ENCODE data around the gene PQBP1. TPM values are rescaled to one million over a fixed set of nuclear protein-coding genes. Genes with fewer than 3 reads are reported as not detected.
A peak's percentile ranks its signal among the peaks of the same experiment; 100 is the strongest.

Gene PQBP1
- total RNA-seq, 1 experiment from 2014 or later: 110 TPM

DNA sequence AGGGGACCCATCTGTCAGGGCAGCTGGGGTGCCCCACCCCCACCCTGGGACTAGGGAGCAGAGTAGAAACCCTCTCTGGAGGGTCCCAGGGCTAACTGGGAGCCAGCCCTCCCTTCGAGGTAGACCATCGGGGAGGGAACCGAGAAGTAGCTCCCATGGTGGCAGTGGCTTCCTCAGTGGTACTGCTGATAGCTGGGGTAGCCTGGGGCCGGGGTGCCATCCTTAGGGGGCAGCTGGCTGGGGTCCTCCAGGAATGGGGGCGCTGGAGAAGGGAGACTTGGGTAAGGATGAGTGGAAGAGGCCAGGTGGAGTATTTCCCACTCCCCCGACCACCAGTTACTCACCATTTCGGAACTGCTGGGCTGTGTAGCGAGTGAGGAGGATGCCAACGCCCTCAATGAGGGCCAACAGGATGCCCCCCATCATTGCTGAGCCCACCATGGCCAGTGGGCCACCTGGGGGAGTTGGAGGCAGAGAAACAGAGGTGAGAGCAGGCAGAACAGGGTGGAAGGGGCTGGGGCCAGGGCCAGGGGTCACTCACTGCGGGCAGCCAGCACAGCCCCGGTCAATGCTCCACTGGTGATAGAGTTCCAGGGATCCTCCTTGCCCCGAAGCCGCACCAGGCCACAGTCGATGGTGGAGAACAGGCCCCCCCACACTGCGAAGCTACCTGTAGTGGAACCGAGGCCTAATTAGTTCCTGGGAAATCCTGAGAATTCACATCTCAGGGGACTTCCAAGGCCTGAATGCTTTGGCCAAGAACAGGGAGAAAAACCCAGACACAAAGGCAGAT is 4.0 kb upstream of the PQBP1 start:
- CTCF ChIA-PET: no interaction called here
- DNase-seq: no peak
- no TSS peak for BruUV-seq (replicated peaks)
- intact Hi-C loops (cut with micrococcal nuclease; ENCODE audit: unreplicated experiment): loop anchor here (10.0 kb wide), 1 partner anchor 59 kb away; the partner anchor contains the start of gene PCSK1N
- Mint-ChIP-seq H3K27me3 (ENCODE audit: unreplicated experiment) (no peaks in the 10 kb centered on the region), H3K36me3 (ENCODE audit: insufficient read depth, unreplicated experiment) (peaks cover 66% of the 10 kb centered on the region), H3K9me3 (ENCODE audit: low read depth, unreplicated experiment) (no peaks in the 10 kb centered on the region), H3K27ac (ENCODE audit: unreplicated experiment) (no peak overlapping the region), H3K4me3 (ENCODE audit: low read depth, unreplicated experiment) (no peak overlapping the region), H3K4me1 (ENCODE audit: low read depth, unreplicated experiment) (peaks cover 14% of the 10 kb centered on the region)
- TF ChIP-seq, protein P1, sequence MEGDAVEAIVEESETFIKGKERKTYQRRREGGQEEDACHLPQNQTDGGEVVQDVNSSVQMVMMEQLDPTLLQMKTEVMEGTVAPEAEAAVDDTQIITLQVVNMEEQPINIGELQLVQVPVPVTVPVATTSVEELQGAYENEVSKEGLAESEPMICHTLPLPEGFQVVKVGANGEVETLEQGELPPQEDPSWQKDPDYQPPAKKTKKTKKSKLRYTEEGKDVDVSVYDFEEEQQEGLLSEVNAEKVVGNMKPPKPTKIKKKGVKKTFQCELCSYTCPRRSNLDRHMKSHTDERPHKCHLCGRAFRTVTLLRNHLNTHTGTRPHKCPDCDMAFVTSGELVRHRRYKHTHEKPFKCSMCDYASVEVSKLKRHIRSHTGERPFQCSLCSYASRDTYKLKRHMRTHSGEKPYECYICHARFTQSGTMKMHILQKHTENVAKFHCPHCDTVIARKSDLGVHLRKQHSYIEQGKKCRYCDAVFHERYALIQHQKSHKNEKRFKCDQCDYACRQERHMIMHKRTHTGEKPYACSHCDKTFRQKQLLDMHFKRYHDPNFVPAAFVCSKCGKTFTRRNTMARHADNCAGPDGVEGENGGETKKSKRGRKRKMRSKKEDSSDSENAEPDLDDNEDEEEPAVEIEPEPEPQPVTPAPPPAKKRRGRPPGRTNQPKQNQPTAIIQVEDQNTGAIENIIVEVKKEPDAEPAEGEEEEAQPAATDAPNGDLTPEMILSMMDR (IDR thresholded peaks at IDR 0.05; ENCODE audit: unreplicated experiment): no peak

DNA sequence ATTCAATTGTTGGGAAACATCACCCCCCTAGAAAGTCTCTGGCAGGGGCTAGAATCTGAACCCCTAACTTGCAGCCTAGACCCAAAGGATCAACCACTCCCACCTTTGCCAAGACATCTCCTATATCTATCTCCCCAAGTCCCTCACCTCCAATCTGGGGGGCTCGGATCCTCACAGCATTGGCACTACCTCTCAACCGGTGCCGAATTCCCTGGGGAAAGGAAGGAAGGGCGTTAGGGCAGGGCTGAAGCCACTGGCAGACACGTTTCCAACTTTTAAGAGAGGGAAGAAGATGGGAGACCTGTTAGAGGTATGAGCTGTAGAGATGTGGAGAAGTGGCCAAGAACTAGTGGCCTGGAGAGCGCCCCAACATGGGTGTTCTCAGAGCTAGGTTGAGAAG is 2.8 kb upstream of the PQBP1 start:
- Mint-ChIP-seq H3K36me3 (ENCODE audit: insufficient read depth, unreplicated experiment) (peaks cover 69% of the 10 kb centered on the region), H3K27me3 (ENCODE audit: unreplicated experiment) (no peaks in the 10 kb centered on the region), H3K4me1 (ENCODE audit: low read depth, unreplicated experiment) (peaks cover 13% of the 10 kb centered on the region), H3K27ac (ENCODE audit: unreplicated experiment) (no peak overlapping the region), H3K9me3 (ENCODE audit: low read depth, unreplicated experiment) (no peaks in the 10 kb centered on the region), H3K4me3 (ENCODE audit: low read depth, unreplicated experiment) (no peak overlapping the region)
- intact Hi-C loops (cut with micrococcal nuclease; ENCODE audit: unreplicated experiment): loop anchor here (5.0 to 10.0 kb wide), 2 partner anchors 60 to 133 kb away; partner anchors contain the start of genes GLOD5 and PCSK1N
- DNase-seq: no peak
- TF ChIP-seq, protein P1 (IDR thresholded peaks at IDR 0.05; ENCODE audit: unreplicated experiment): no peak
- BruUV-seq (replicated peaks): no TSS peak
- CTCF ChIA-PET: no interaction called here

DNA sequence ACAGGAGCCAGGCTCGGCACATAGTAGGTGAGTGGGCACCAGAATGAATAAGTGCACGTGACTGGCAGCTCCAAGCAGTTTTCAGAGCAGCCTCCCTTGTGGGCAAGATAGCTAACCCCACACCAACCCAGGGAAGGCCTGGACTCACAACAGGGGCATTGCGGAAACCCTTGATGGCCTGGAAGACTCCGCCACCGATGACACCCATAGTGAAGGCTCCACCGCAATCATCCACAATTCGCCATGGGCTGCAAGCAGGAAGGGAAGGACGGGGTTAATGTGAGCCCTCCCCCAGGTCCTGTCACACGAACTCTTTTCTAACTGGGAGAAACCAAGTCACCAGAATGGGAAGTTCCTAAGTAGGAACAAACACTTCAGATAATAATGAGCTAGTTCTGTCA is 1.1 kb upstream of the PQBP1 start:
- DNase-seq: no peak
- Mint-ChIP-seq H3K9me3 (ENCODE audit: low read depth, unreplicated experiment) (no peaks in the 10 kb centered on the region), H3K4me1 (ENCODE audit: low read depth, unreplicated experiment) (no peaks in the 10 kb centered on the region), H3K36me3 (ENCODE audit: insufficient read depth, unreplicated experiment) (peaks cover 63% of the 10 kb centered on the region), H3K27me3 (ENCODE audit: unreplicated experiment) (no peaks in the 10 kb centered on the region), H3K4me3 (ENCODE audit: low read depth, unreplicated experiment) (peak overlapping the region; percentile 95), H3K27ac (ENCODE audit: unreplicated experiment) (peak overlapping the region; percentile 99)
- intact Hi-C loops (cut with micrococcal nuclease; ENCODE audit: unreplicated experiment): loop anchor here (5.0 to 10.0 kb wide), 2 partner anchors 62 to 134 kb away; partner anchors contain the start of genes GLOD5 and PCSK1N
- CTCF ChIA-PET: interaction anchor here (1.2 kb wide), 1 partner anchor 265 kb away, joined by 4 read pairs; no protein-coding TSS in a partner anchor
- no TSS peak for BruUV-seq (replicated peaks)
- TF ChIP-seq, protein P1 (IDR thresholded peaks at IDR 0.05; ENCODE audit: unreplicated experiment): no peak

DNA sequence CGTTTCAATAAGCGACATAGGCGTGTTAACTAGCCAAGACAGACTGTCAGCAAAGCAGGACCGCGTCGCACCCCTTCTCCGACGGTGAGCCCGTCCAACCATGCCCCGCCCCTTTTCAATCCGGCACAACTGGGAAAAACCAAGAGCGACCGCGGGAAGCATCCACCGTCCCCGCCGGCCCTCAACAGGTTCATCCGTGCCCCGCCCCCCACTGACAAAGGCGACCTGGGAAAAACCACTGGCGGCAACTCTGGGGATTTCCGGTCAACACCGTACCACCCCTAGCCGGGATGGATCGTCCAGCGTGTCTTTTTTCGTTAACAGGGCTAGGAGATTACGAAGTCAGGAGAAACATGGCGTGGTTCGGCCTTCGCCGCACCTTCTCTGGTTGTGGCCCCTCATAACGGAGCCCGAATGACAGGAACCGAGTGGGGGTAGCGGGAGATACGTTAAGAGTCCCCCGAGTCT is 539 bp upstream of the PQBP1 start:
- peak overlapping the region; percentile 99 for H3K27ac Mint-ChIP-seq (ENCODE audit: unreplicated experiment)
- TF ChIP-seq, protein P1 (IDR thresholded peaks at IDR 0.05; ENCODE audit: unreplicated experiment): no peak
- intact Hi-C loops (cut with micrococcal nuclease; ENCODE audit: unreplicated experiment): loop anchor here (5.0 to 10.0 kb wide), 2 partner anchors 62 to 135 kb away; partner anchors contain the start of genes GLOD5 and PCSK1N
- no peaks in the 10 kb centered on the region for H3K4me1 Mint-ChIP-seq (ENCODE audit: low read depth, unreplicated experiment)
- CTCF ChIA-PET: interaction anchor here (1.2 to 1.3 kb wide), 3 partner anchors 15 to 266 kb away, joined by 3 to 4 read pairs (median 3); partner anchors contain the start of gene SLC35A2
- H3K9me3 Mint-ChIP-seq (ENCODE audit: low read depth, unreplicated experiment): no peaks in the 10 kb centered on the region
- H3K36me3 Mint-ChIP-seq (ENCODE audit: insufficient read depth, unreplicated experiment): peaks cover 63% of the 10 kb centered on the region
- no TSS peak for BruUV-seq (replicated peaks)
- peak overlapping the region; percentile 95 for H3K4me3 Mint-ChIP-seq (ENCODE audit: low read depth, unreplicated experiment)
- DNase-seq: peak; percentile 85
- H3K27me3 Mint-ChIP-seq (ENCODE audit: unreplicated experiment): no peaks in the 10 kb centered on the region

Data from Calu3 (cell line).